Right ventricle myocardium superior (tissue), 1 donor: ENCODE measurements around the gene SUSD1. TPM values are rescaled to one million over a fixed set of nuclear protein-coding genes. Genes with fewer than 3 reads are reported as not detected.
"Not testable (repeated sequence)": the region's sequence is repeated elsewhere in the genome, so short reads cannot be mapped to it uniquely, and the experiment has no call there.

Experiments
- ATAC-seq: fragments of 200-7000 bp; cut with Tn5 transposase; one replicate; pipeline ENCODE4 v1.9.1; 2020; ENCODE audit warnings: mild to moderate bottlenecking; ENCODE audit not compliant: poor library complexity
- DNase-seq: peaks from one replicate; pipeline ENCODE4 v3.0.0-alpha.2; 2020
- intact Hi-C: fragments of 100-400 bp; cut with DNase I; formaldehyde crosslinking; loops from one replicate; pipeline ENCODE4 v1.11.2; 2022
- total RNA-seq: library from RNA; stranded (reverse); fragmentation: NEBNext Ultra II Directional; extraction: Animal tissue kit (Norgen Biotek cat#: 25700); gene quantifications from one replicate; pipeline ENCODE4 v1.2.1, GENCODE V29; 2021
- donor health status: DM: no; HTN: yes; CAD: no; lungs with severe emphysema.

SUSD1 gene
- total RNA-seq, 1 donor from 2014 or later, result 6.4 TPM

DNA sequence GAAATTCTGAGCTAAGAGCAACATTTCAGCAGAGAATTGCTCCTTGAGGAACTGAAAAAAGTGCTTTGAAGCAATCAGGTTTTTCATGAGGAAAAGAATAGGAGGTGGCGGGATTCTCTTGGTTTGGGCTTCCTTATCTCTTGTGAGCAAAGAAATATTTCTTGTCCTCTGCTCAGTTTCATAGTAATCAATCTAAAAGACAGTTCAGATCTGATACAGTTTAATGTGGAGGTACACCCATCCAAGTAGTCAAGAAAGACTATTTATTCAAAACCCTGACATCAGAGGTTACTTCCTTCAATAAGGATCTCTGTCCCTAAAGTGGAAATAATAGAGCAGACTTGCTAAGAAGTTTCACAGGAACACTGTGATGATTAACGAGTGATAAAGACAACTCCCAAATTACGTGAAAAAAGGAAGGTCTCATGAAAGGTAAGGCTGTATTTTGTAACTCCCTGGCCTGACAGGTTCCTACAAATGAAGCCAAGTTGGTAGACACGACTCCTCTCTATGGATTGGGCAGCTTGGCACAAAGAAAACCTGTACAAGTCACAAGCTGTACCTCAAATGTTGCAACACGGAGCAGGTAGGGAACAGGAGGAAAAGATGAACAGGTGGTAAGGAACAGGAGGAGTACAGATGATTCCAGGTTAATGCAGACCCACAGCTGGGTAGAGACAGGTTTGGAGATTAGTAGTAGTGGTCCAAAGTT lies 94.1 kb downstream of the SUSD1 start:
- intact Hi-C loops, result no loop called here

DNA sequence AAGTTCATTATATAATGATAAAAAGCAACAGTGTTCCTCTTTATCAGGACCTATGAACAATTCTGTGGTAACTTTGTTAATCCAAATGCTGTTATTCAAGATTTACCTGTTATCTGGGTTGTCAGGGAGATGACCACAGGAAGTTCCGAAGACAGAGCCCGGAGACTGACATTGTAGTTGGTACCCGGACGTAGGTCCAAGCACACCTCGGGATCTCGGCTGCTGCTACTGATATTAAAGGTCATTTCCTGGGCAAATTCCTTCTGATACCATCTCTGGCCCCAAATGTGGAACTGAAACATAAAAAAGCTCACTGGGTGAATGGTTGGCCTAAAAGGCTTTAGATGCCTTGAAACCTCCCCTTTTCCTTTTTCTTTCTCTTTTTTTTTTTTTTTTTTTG lies 96.7 kb downstream of the SUSD1 start:
- DNase-seq (no peak), ATAC-seq (no peak)
- intact Hi-C loops, result loop anchor here (10.0 kb wide), 1 partner anchor 254 kb away; no protein-coding TSS in a partner anchor

More for the DNA sequence above, 94.1 kb downstream of the SUSD1 start:
- no peak for DNase-seq
- no peak for ATAC-seq

DNA sequence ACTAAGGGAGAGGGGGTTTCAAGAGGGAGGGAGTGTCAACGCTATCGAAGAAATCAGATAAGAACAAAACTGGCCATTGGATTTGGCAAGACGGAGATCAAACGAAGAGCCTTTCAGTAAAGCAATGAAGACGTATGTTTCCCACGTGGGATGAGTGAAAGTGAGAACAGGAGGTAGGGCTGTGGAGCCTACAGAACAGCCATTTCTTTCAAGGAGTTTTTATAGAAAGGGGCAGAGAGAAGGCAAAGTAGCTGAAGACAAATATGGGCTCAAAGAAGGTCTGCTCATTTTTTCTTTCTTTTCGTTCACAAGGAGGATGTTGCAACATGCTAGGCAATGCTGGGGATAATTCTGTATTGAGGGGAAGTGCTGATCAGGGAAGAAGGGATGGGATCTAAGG lies 98.3 kb downstream of the SUSD1 start:
- intact Hi-C loops, result loop anchor here (10.0 kb wide), 1 partner anchor 252 kb away; no protein-coding TSS in a partner anchor
- ATAC-seq, result no peak
- DNase-seq, result no peak

DNA sequence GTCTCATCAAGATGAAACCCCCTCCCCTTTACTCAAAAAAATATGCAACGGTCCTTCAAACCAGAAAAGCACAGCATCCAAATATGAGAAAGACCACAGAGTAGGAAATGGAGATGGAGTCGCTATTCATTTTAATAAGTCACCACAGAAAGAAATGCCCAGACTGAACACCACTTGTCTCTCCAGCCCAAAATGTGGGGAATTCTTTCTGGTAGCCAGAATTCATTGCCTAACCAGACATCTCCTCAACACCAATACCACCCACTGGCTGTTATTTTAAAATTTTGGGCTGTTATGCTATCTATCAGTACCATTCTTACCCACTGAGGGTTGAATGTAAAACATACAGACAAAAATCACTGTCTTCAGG lies 100.1 kb downstream of the SUSD1 start:
- ATAC-seq, result peak; percentile 7
- intact Hi-C loops, result loop anchor here (2.0 to 10.0 kb wide), 2 partner anchors 250 to 314 kb away; no protein-coding TSS in a partner anchor

DNA sequence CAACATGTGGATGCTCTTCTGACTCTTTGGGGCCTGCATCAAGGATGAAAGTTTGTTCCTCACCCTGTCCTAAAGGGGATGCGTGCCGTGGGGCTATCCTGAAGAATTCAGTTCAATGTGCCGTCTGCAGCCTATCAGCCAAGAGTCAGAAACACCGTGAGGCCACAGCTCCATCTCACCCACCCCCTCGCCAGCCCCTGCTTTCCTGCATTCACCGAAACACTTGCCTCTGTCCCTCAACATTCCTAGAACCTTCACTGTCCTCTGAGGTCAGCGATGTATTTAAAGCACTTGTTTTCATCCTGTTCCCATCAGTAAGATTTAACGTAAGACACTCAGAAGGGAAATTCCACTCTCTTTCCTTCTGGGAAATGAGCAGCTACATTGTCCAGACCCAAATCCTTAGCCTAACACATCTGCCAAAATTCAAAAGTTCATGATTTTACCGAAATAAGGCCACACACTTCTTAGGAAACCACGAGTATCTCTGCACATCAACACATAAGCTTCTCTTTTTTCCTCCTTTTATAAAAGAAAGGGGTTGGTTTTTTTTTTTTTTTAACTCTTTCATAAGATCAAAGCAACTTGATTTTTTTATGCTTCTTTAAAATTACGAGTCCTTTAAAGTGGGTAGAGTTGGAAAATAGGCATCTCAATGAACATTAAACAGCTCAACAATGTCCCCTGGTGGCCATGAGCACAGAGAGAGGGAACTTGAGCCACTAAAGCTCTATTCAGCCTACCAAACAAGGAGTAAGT lies 100.7 kb downstream of the SUSD1 start:
- peak; percentile 53 for DNase-seq
- ATAC-seq, result peak; percentile 93
- intact Hi-C loops, result loop anchor here (2.0 to 10.0 kb wide), 2 partner anchors 250 to 314 kb away; no protein-coding TSS in a partner anchor

More for the DNA sequence above, 100.1 kb downstream of the SUSD1 start:
- DNase-seq, result no peak

DNA sequence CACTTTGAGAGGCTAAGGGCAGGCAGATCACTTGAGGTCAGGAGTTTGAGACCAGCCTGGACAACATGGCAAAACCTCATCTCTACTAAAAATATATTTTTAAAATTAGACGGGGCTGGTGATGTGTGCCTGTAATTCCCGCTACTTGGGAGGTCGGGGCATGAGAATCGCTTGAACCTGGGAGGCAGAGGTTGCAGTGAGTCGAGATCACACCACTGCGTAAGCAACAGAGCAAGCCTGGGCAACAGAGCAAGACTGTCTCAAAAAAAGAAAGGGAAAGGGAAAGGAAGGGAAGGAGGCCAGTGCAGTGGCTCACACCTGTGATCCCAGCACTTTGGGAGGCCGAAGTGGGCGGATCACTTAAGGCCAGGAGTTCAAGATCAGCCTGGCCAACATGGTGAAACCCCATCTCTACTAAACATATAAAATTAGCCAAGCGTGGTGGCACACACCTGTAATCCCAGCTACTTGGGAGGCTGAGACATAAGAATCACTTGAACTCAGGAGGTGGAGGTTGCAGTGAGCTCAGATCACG lies 101.4 kb downstream of the SUSD1 start:
- intact Hi-C loops, result loop anchor here (2.0 to 10.0 kb wide), 2 partner anchors 249 to 313 kb away; no protein-coding TSS in a partner anchor
- not testable (repeated sequence) for ATAC-seq, DNase-seq

DNA sequence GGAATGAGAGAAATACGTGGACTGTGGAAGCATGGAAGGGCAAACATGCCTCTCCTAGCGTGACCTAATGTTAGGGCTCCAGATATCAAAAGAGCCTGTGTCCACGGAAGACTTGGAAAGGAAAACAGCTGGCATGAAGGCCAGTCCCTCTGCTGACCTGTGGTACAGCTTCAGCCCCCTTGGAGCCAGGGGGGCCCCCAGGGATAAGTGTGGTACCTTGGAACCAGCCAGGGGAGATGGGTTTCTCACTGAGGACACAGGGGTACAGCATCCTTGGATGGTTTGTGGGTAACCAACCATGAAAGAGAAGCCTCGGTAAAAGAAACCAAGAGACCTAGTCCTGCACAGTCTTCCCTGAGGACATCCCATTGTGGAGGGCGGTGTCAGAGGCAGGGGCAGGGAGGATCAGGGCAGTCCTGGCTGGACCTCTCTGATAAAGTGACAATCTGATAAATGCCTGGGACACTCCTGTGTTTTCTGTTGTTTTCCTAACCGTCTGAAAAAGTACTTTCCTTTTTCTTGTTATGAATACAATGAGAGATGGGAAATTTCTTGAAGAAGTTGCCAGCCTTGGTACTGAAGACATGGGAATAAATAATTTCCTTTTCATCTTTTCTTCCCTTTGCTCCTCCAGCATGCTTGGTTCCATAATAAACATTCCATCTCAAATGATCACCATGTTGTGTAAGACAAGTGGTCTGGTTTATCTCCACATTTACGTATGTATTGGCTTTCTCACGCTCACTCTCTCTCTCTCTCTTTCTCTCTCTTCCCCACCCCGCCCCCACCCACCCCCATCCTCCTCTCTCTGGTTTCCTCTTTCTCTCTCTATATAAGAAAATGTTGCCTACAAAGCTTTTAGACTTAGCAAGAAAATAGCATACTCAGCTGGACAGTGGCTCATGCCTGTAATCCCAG lies 102.1 kb downstream of the SUSD1 start:
- ATAC-seq, result no peak
- intact Hi-C loops, result loop anchor here (10.0 kb wide), 1 partner anchor 248 kb away; no protein-coding TSS in a partner anchor
- DNase-seq, result no peak

DNA sequence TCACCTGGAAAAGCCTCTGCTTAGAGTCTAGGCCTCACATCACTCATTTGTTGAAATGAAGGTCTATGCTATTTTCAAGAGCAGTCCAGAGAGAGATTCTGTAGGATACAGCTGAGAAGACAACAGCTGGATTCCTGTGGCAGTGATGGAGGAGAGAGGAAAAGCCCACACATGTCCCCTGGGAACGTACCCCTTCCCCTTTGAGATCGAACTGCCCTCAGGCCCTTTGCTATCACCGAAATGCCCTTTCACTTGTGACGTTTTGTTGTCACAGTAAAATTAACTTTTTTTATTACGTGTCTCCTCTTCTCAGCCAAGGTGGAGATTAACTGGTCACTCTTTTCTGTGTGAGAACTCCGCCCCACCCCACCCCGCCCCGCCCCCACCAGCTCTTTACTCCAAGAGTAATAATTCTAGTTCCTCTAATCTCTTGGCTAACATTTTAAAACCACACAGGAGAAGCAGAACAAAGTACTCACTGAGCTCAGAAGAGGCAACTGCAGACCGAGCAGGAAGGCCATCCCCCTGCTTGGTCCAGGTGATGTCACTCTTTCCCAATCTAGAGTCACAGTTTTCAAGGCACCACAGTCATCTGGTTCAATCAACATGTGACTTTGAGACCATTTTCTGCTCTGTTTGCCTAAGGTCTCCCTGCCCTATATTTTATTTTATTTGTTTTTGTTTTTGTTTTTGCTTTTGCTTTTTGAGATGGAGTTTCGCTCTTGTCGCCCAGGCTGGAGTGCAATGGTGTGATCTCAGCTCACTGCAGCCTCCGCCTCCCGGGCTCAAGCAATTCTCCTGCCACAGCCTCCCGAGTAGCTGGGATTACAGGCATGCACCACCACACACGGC lies 105.6 kb downstream of the SUSD1 start:
- intact Hi-C loops, result loop anchor here (10.0 kb wide), 1 partner anchor 245 kb away; no protein-coding TSS in a partner anchor
- no peak for DNase-seq
- ATAC-seq, result no peak

DNA sequence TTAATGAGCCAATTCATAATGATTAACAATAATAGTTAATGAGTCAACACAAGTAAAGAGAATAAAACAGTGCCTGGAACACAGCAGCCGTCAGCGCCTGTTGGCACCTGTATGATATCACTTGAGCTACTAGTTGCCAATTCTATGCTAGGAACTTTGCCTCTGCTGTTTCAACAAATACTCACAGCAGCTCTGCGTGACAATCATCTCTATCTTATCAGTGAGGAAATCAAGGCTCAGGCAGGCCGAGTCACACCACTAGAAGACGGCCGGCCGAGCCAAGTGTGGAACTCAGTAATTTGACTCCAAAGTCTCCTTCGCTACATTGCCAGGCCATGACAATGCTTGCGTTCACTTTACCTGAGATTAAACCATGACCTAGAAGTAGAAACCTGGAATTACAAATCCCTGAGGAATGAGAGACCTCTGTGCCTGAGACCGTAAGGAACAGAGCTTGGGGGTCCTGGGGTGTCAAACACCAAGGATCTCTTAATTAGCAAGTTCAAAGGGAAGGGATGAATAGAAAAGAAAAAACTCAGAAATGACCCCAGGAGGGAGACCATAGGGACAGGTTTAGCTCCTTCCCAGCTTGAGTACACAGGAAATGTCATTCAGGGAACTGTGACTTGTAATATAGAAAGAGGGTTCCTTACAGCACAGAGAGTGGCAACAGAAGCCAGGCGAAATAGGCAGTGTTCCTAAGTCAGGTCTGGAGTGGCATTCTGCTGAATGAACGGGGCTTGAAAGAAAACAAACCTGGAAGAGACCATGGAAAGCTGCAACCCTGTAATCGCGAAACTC lies 109.1 kb downstream of the SUSD1 start:
- intact Hi-C loops, result no loop called here
- peak; percentile 53 for ATAC-seq
- DNase-seq, result no peak

DNA sequence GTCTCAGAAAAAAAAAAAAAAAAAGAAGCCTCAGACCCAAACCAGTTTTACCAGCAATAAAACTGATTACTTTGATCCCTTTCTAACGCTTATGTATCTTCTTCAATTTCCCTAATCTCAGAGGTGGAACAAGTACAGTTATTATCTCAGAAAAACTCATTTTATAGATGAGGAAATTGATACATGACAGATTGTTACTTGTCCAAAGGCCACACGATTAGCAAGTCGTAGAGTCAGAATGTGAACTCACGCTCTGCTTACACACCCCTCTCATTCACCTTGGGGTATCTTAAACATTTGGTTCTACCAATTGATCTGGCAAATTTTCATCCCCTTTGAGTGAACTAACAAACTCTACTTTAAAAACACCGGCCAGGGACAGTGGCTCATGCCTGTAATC lies 110.2 kb downstream of the SUSD1 start:
- DNase-seq (no peak), ATAC-seq (no peak)
- intact Hi-C loops, result no loop called here

DNA sequence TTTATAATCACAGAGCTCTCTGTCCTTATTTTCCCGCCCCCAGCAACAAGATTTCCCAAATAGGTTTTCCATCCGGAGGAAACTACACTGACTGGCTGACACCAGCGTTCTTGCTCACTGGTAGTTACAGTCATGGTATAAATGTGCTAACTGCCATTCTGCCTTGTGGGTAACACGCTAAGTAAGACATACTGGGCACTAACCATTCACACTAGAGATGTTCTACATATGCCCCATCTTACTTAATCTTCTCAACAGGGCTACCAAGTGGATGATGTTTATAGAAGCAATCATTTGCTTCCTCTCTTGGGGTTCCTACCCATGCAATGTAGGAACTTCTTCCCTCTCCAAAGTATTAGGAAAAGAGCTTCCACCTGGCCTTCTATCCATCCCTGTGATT lies 111.5 kb downstream of the SUSD1 start:
- intact Hi-C loops, result no loop called here
- no peak for DNase-seq
- ATAC-seq, result no peak

DNA sequence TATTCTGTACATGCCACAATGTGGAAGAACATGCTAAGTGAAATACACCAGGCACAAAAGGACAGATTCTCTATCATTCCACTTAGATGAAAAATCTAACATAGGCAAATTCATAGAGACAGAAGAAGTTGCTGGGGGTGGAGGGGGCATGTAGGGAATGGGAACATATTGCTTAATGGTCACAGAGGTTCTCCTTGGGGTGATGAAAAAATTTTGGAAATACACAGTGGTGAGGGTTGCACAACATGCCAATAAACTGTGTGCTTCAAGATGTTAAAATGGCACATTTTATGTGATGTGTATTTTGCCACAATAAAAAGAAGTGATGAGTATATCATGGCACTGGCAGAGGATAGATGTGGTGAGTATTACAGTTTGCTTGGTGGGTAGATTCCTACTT lies 111.9 kb downstream of the SUSD1 start:
- intact Hi-C loops, result no loop called here
- peak; percentile 27 for ATAC-seq
- no peak for DNase-seq

DNA sequence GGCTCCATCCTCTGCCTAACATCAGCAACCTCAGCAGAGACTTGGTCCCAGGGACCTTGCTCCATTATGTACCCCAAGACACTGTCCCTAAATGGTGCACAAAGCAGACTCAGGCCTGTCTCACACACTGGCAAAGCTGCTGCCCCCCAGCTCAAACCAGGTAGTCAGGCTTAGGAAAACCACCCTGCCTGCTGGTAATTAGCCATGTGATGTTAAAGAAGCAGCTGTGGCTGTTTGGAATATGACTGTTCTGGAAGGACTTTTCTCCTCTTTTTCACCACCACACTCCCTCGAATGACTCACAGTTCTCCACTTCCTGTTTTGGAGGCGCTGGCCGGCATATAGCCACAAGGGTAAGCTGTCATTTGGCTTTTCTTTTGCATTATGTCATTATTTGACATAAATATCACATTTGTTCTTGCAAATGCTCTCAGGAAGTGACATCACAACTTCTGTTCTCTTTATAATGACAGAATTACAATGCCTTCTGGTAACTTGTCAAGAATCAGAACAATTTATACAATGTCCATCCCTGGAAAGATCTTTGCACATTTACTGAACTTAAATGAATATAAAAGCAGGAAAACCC lies 113.9 kb downstream of the SUSD1 start:
- ATAC-seq, result peak; percentile 82
- intact Hi-C loops, result no loop called here
- DNase-seq, result peak; percentile 70

DNA sequence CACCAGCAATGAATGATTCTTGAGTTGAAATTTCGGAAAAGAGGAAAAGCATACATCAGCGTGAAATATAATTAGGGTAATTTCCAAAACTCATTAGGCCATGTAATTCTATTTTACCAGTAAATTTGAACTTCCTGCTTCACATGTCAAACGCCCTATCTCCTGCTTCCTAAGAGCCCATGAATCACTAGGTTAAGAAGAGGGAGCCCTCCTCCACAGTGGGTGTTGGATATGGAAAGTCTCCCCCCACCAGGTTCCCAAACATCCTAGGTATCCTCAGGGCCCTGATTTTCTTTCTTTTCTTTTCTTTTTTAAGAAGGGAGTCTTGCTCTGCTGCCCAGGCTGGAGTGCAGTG lies 115.2 kb downstream of the SUSD1 start:
- intact Hi-C loops, result loop anchor here (5.0 kb wide), 1 partner anchor 163 kb away; the partner anchor contains the start of gene UGCG
- no peak for DNase-seq
- ATAC-seq, result no peak

DNA sequence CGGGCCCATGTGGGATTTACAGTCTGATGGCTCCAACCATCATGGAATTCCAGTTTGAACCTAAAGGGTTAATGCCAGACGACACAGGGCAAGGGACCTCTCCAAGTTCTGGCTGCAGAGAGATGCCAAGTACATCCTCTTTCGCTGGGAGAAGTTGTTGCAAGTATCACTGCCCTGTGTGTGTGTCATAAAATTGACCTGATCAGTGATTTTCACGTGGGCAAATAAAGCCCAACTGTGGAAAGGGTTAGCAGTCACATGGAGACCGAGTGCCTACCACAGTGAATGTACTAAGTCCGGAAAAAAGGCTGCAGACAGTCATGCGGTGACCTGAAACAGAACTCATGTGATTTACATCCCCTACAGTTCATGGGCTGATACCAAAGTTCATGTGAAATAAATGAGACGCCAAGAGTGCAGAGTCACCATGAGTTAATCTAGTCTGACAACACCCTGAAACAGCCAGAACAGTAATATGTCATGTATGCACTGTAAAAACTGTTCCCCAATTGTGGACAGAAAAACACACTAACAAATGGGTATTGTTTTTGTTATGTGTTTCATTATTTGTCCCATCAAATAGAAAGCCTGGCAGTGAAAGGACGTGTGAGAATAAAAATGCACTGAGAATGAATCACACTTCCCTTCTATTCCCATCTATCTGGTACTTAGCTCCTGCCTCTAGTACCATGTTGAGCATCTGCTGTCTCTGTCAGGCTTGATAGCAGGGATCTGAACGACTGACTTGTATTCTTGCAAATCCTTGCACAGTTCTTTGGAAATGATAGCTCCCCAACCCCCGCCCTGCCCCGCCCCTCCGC lies 115.7 kb downstream of the SUSD1 start:
- DNase-seq (no peak), ATAC-seq (peak; percentile 40)
- intact Hi-C loops, result loop anchor here (5.0 kb wide), 1 partner anchor 162 kb away; the partner anchor contains the start of gene UGCG
